H1 (cell line): ENCODE data around the gene CEP350.

Experiments
- ASH2L ChIP-seq: fragments of 200-600, 300-600 bp; sonication (generic); IDR thresholded peaks from one replicate; pipeline ENCODE4 v1.7.1; 2017; ENCODE audit warnings: low read length
- BACH1 ChIP-seq: IDR thresholded peaks from 2 replicates; pipeline ENCODE4 v1.6.1; 2012; ENCODE audit warnings: low read length, improper control_type of control experiment
- CTCF ChIP-seq, 3 experiments: IDR thresholded peaks; 1 replicate in 2 of 3; 2 replicates in 1 of 3; pipeline versions ENCODE4 v1.5.1 to v1.6.1; 2011; ENCODE audit warnings: low read length in 3 of 3, mild to moderate bottlenecking in 3 of 3, inconsistent platforms in 2 of 3, low read depth in 1 of 3, moderate library complexity in 1 of 3; ENCODE audit not compliant: insufficient read depth in 1 of 3; ENCODE audit errors: control extremely low read depth in 1 of 3
- KDM5A ChIP-seq: fragments of 200-600 bp; IDR thresholded peaks from 2 replicates; pipeline ENCODE4 v1.7.1; 2012; ENCODE audit warnings: mild to moderate bottlenecking, low read length, inconsistent platforms, mixed read lengths
- POLR2A ChIP-seq, 2 experiments: IDR thresholded peaks; 1 replicate in 1 of 2; 2 replicates in 1 of 2; pipeline ENCODE4 v1.6.1; 2011; ENCODE audit warnings: low read depth in 2 of 2, low read length in 2 of 2, mild to moderate bottlenecking in 2 of 2; ENCODE audit errors: control extremely low read depth in 1 of 2
- RAD21 ChIP-seq, 2 experiments: IDR thresholded peaks in 1 of 2; conservative IDR thresholded peaks in 1 of 2; 2 replicates each; pipeline ENCODE4 v1.6.1; 2011; ENCODE audit warnings: low read depth in 2 of 2, low read length in 2 of 2, improper control_type of control experiment in 1 of 2, inconsistent platforms in 1 of 2, mild to moderate bottlenecking in 1 of 2, moderate library complexity in 1 of 2
- RXRA ChIP-seq: IDR thresholded peaks from 2 replicates; pipeline ENCODE4 v1.6.1; 2011; ENCODE audit warnings: low read depth, mild to moderate bottlenecking, low read length, moderate library complexity; ENCODE audit not compliant: insufficient read depth
- ZNF274 ChIP-seq: IDR thresholded peaks from 2 replicates; pipeline ENCODE4 v1.7.0; 2012; ENCODE audit warnings: low read length, borderline replicate concordance; ENCODE audit errors: extremely low read depth

GRCh38 chr1:180061019-180061418, 106.4 kb downstream of the CEP350 start:
- TF ChIP-seq ASH2L, result no peak
- no peak for TF ChIP-seq RAD21 (IDR thresholded peaks at IDR 0.05 in 1 of 2, conservative IDR thresholded peaks at IDR 0.05 in 1 of 2; ENCODE audit: low read depth in 2 of 2, low read length in 2 of 2)
- TF ChIP-seq ZNF274, result no peak
- TF ChIP-seq CTCF (IDR thresholded peaks at IDR 0.05; ENCODE audit: control extremely low read depth in 1 of 3, insufficient read depth in 1 of 3, low read depth in 1 of 3, low read length in 3 of 3), result no peak
- no peak for TF ChIP-seq RXRA
- TF ChIP-seq KDM5A, result no peak
- no peak for TF ChIP-seq POLR2A (IDR thresholded peaks at IDR 0.05; ENCODE audit: control extremely low read depth in 1 of 2, low read depth in 2 of 2, low read length in 2 of 2)
- no peak for TF ChIP-seq BACH1
